CD4-positive, alpha-beta T cell treated with Interleukin-12 subunit alpha and Interleukin-12 subunit beta, for 1 hour (primary cell): ENCODE data around the gene MCCC1.
A peak's percentile ranks its signal among the peaks of the same experiment; 100 is the strongest.

ENCODE experiments used
- DNase-seq: peaks from one replicate; pipeline ENCODE4 v3.0.0-alpha.2; 2020

MCCC1 gene

GRCh38 chr3:182979674-182980191, 119.6 kb downstream of the MCCC1 start:
- DNase-seq: peak; percentile 17

- no peak for DNase-seq
These were observed 120.1 kb downstream of the MCCC1 start for GRCh38 chr3:182979103-182979673.

- no peak for DNase-seq
These were observed 120.9 kb downstream of the MCCC1 start for GRCh38 chr3:182978387-182978786.

- DNase-seq: no peak
These were observed 126.2 kb downstream of the MCCC1 start for GRCh38 chr3:182973047-182973446.

GRCh38 chr3:182972387-182972786, 126.9 kb downstream of the MCCC1 start:
- DNase-seq: no peak

- DNase-seq: no peak
These were observed 127.7 kb downstream of the MCCC1 start for GRCh38 chr3:182971637-182972036.

- no peak for DNase-seq
These were observed 128.4 kb downstream of the MCCC1 start for GRCh38 chr3:182970811-182971418.

- DNase-seq: no peak
These were observed 129.4 kb downstream of the MCCC1 start for GRCh38 chr3:182969853-182970252.

GRCh38 chr3:182969277-182969676, 130.0 kb downstream of the MCCC1 start:
- DNase-seq: no peak

GRCh38 chr3:182967218-182968204, 131.8 kb downstream of the MCCC1 start:
- peak; percentile 30 for DNase-seq

GRCh38 chr3:182965861-182966366, 133.4 kb downstream of the MCCC1 start:
- DNase-seq: no peak
